ENCODE results near the gene PTGIS.

Gene PTGIS

DNA sequence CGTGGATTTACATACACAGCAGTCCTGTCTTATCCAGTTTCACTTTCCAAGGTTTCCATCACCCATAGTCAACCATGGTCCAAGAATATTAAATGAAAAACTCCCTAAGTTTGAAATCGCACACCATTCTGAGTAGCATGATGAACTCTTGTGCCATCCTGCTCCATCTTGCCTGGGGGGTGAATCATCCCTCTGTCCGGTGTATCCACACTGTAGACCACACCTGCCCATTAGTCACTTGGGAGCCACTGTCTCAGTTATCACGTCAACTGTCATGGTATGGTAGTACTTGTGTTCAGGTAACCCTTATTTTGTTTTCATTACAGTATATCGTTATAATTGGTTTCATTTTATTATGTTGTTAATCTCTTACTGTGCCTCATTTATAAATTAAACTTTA lies 38.5 kb downstream of the PTGIS start:
- no peak for DNase-seq (ENCODE audit: low read depth in 2 of 2)

DNA sequence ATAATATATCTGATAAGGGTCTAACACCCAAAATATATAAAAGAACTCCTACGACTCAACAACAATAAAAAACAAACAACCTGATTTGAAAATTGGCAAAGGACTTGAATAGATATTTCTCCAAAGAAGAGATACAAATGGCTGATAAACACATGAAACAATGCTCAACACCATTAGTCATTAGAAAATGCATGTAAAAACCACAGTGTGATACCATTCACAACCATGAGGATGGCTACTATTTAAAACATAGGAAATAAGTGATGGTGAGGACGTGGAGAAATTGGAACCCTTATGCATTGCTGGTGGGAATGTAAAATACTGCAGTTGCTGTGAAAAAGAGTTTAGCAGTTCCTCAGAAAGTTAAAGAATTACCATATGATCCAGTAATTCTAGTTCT lies 41.4 kb downstream of the PTGIS start:
- no peak for DNase-seq (ENCODE audit: low read depth in 2 of 2)

DNA sequence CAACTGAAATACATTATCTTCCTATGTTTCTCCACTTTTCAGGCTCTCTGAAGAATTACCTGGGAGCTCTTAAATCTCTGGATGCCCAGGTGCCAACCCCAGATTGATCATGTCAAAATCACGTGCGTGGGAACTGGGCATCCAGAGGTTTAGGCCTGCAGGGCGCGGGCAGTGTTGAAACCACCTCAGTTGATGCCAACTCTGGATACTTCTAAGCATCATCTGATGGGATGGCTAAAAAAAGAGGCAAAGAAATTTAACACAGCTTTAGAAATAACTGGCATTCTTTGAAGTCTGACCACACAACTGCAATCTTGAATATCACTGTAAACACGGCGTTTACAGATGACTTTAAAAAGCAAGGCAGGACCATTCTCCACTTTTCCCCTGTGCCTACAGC lies 41.9 kb downstream of the PTGIS start:
- DNase-seq (ENCODE audit: low read depth in 2 of 2): no peak

DNA sequence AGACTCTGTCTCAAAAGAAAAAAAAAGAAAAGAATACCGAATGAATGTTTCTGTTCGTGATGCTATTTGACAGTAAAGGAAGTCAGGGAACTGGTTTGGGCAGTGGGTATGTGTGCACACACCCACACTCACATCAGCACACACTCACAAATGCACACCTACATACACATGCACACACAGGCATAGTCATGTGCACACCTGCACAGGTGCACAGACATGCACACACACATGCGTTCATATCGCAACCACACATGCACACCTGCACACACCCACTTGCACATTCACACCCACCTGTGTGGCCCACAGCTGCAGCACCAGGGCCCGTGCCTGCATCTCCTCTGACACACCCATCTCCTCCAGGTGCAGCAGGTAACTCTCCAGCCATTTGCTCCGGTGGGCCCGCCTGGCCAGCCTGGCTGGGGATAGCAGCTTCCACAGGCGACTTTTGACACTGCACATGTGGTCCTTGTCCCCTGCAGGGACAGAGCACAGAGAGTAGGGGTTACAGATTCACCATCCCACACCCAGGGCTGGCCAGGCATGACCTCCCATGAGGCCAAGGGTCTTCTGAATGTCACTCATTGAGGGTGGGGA lies 44.1 kb downstream of the PTGIS start:
- no peak for DNase-seq (ENCODE audit: low read depth in 2 of 2)

DNA sequence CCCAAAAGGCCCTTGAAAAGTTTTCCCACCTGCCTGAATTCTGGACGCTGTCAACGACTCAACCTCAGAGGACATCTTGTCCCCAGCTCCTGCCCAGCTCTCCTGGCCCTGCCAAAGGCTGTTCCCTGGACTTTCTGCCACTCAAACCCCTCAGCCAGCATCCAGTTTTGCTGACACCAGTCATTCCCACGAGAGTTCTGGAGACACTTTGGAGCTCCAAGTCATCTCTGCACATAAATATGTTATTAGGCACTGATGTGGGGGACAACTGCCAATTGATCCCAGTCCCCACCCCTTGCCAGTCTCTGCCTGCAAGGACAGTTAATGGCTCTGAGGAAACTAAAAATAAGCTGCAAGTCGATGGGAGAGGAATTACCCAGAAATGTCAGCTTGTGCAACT lies 46.6 kb downstream of the PTGIS start:
- DNase-seq (ENCODE audit: low read depth in 2 of 2): no peak

DNA sequence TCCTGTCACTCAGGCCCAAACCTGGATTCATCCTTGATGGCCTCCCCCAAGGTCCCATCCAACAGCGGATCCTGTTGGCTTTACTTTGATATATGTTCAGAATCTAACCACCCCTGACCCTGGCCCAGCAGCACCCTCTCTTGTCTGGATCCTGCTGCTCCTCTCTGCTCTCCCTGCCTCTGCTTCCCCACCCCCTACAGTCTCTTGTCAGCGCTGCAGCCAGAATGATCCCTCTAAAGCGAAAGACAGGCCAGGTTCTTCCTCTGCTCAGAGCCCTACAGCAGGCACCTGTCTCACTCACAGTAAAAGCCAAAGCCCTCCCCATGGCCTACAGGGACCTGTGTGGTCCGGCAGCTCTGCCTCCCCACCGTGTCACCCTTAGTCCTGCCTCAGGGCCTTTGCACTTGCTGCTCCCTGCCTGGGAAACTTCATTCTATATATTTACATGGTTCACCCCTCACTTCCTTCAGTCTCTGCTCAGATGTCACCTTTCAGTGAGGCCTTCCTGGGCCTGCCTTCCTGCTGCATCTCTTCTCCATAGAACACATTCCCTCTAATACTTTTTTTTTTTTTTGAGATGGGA lies 48.1 kb downstream of the PTGIS start:
- no peak for DNase-seq (ENCODE audit: low read depth in 2 of 2)

DNA sequence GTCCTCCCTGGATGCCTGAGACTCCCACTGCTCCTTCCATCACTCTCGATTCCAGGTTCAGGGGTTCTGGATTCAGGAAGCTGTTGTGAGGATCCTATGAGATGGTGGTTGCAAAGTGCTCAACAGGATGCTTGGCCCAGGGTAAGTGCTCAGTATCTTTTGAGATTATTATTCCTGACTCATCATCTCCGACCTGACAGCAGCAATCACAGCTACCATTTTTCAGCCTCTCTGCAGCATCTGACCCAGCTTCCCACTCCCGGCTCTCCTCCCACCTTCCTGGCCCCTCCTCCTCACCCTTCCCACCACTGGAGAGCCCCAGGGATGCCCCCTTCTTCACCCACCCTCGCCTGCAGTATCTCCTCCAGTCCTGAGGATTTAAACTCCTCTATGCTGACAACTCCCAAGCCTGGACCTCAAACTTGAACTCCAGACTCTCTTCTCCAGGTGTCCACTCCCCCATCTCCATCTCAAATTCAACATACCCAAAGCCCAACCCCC lies 48.7 kb downstream of the PTGIS start:
- DNase-seq (ENCODE audit: low read depth in 2 of 2): no peak

DNA sequence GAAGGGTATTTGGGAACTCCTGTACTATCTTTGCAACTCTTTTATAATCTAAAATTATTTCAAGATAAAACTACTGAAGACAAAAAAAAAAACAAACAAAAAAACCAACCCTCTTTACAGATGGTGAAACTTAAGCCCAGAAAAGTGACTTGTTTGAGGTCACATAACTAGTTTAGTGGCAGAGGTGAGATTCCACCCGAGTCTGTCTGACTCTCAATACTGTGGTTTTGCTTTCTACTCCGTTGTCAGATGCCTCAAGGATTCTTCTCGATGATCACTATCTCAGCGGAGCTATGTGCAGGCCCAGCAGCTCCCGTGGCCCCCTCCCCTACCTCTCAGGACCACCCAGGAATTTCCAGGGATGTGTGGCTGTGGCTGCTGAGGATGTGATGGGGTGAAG lies 49.4 kb downstream of the PTGIS start:
- no peak for DNase-seq (ENCODE audit: low read depth in 2 of 2)

DNA sequence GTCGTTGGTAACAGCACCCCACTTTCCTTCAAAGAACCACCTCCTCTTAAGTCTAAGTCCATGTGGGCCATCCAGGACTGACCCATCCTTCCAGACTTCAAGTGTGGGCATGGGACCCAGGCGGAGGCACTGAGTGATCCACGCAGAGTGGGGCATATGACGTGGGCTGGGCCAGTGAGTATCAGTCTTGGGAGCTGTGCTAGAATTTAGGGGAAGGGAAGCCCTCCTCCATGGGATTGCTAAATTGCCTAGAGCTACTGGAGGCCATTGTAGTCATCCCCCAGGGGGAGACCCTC lies 50.2 kb downstream of the PTGIS start:
- no peak for DNase-seq (ENCODE audit: low read depth in 2 of 2)

DNA sequence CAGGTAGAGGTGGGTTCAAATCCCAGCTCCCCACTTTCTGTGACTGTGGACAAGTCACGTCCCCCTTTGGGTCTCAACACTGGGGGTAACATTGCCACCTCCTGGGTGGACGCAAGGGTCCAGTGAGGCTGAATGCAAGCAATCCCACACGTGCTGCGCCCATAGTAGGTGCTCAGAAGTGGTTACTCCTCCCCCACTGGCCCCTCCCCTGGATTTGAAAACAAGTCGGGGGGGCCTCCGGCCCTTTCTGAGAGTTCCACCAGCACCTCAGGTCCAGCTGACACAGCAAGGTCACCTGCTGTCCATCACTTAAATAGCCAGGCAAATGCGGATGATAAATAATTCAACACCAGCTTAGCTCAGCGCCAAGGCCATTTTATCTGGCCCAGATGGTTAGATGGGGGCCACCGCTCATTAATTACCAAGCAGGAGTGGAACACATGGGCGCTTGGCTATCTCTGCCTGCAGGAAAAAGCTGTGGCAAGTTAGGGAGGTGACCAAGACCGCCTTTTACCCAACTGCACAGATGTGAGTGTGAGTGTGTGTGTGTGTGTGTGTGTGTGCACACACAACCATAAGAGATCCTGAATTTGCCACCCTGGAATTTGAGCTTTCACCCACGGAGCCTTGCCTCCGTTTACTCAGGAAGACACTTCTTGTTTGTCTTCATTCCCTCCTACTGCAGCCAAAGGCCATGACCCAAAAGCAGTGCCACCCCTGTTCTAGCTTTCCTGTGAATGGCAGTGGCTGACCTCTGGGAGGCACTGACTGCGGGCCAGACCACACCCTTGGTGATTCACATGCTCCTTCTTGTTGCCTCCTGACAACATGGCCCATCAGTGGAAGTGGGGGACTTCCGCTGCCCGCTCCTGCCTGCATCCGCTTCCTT lies 50.8 kb downstream of the PTGIS start:
- no peak for DNase-seq (ENCODE audit: low read depth in 2 of 2)

DNA sequence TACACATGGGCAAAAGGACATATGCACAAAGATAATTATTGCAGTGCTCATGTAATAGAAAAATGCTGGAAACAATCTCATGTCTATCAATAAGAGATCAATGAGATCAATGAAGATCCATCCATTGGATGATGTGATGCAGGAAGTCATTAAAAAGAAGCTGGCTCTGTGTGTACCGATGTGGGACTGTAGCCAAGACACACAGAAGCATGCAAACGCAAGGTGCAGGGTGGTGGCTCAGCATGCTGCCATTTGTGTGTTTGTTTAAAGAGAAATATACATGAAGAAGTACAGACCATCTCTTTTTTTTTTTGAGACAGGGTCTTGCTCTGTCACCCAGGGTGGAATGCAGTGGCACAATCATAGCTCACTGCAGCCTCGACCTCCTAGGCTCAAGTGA lies 52.4 kb downstream of the PTGIS start:
- no peak for DNase-seq (ENCODE audit: low read depth in 2 of 2)

DNA sequence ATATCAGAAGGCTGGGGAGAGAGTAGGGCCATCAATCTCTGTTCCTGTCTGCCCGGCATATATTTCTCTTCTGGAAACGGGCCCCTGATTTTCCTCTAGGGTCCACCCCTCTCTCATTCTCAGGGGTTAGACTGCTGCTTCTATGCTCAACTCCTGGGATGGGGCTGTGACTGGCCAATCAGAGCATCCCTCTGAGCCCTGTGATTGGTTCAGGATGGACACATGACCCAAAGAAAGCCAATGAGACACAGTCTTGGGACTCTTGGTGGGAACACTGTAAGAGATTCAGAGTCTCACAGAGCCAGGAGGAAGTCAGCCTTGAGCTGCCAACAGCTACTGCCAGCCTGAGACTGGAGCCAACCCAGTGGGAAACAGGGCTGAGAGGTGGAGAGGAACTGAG lies 54.4 kb downstream of the PTGIS start:
- no peak for DNase-seq (ENCODE audit: low read depth in 2 of 2)

DNA sequence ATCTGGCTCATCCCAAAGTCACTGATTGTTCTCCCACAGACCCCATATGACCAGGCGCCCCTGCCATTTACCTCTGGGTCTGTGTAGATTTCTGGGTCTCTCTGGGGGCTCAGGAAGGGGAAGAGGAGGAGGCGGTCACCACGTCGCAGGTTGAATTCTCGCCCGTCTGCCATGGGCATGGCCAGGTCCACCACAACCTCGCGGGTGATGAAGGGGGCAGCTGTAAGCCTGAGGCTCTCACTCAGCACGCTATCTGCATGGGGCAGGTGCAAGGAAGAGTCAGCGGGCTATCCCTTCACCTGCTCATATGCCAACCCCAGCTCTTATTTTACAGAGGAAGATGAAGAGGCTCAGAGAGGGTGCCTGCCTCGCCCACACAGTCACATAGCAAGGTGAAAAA lies 54.9 kb downstream of the PTGIS start:
- DNase-seq (ENCODE audit: low read depth in 2 of 2): no peak

DNA sequence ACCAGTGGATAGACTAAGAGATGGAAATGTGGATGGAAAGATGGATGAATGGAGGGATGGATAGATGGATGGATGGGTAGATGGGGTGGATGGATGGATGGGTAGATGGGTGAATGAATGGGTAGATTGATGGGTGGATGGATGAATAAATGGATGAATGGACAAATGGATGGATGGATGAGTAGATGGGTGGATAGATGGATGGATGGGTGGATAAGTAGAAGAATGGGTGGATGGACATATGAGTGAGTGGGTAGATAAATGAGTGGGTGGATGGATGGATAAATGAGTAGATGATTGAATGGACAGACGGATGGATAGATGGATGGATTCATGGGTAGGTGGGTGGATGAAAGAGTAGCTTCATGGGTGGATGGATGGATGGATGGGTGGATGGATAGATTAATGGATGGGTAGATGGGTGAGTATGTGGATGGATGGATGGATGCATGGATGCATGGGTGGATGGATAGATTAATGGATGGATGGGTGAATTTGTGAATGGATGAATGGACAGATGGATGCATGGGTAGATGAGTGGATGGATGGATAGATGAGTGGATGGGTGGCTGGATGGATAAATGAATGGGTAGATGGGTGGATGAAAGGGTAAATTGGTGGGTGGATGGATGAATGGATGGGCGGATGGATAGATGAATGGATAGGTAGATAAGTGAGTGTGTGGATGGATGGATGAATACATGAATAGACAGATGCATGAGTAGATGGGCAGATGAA lies 56.0 kb downstream of the PTGIS start:
- no peak for DNase-seq (ENCODE audit: low read depth in 2 of 2)

DNA sequence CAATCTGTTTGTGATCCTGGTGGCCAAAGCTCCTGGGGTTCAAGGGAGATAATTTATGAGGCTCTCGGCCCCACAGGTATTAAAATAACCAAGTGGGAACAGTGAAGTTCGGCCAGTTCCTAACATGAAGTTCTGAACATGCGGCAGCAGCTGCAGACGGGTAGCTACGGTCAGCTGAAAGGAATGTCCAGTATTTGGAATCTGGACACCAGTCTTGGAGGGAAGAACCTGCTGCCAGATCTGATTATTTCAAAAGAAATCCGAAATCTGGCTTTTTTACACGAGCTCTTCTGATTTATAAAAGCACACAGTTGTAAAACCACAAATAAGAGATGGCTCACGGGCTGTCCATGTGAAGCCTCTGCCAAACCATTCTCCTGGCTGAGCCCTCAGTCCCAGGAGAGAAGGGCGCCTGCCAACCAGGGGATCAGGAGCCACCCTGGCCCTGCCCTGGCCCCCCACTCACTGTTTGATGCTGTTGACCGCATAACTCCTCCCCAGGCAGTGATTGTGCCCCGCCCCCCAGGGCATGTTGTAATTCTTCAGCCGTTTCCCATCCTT lies 57.3 kb downstream of the PTGIS start:
- DNase-seq (ENCODE audit: low read depth in 2 of 2): no peak

DNA sequence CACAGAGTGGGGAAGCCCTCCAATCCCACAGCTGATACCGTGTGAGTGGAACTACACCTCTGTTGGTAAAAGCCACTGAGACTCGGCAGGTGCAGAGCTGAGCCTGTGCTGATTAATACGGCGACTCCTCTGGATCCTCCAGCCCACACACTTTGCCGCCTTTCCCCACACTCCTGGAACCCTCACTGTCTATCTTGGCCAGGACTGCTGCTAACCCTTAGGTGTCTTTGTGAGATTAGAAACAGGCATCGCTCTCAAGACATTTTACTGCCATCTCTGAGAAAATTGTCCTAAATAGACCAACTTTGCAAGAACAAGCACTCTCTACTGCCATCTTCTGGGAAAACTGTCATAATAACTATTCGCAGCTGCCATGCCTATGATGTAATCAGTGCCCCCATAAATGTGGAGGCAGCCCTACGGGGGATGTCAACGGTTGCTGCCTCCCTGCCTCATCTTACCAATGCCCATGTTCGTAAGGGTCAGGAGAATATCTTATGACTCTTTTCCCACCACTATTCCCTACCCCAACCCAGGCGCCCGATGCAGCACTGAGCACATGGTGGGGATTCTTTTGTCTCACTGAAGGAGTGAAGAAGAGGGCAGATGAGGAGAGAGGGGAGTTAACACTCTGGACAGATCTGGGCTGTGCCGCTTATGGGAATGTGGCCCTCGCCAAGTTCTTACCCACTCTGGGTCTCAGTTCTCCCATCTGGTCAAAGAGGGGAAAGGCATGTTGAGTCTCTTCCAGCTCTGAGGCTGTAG lies 59.3 kb downstream of the PTGIS start:
- DNase-seq (ENCODE audit: low read depth in 2 of 2): no peak

DNA sequence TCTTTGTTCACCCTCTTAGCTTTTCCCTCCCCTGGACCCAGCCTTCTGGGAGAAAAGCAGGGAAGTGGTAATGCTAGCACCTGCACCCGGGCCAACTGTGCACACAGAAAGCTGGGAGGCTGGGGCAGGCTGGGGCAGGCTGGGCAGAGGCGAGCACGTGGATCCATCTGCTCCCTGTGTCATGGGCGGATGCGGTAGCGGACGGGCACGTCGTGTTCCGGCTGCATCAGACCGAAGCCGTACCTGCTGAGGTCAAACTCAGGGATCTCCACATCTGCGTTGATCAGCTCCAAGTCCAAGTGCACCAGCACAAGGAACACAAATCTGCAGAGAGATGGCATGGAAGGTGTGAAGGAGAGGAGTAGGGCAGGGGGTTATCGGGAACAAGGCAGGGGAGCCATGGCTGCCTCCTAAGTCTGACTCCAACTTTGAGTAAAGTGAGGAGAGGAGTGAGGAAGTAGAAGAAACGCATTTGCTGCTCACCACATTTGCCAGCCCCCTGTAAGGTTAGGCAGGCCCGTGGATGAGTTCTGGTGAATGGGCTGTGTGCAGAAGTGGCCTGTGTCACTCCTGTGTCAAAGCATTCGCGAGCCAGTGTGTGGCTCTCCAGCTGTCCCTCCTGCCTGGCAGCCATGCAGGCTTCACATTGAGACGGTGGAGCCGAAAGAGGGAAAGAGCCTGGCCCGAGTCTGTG lies 60.0 kb downstream of the PTGIS start:
- DNase-seq (ENCODE audit: low read depth in 2 of 2): no peak

DNA sequence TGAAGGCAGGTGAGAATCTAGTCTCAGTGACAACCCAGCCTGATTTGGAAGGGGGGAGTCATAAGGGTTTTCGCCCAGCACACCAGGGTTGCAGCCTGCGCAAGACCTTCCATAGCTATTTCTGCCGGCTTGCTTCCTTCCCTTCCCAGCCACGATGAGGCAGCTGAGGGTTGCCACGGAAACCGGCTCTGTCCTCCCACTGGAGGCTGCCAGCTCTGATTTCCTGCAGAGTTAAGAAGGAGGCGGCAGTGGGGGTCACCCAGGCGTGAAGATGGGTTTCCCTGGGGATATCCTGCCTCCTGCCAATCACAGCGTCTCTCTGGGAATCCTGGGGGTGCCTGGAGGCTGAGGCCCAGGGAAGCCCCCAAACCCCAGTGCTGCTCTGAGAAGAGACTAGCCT lies 62.4 kb downstream of the PTGIS start:
- DNase-seq (ENCODE audit: low read depth in 2 of 2): no peak

DNA sequence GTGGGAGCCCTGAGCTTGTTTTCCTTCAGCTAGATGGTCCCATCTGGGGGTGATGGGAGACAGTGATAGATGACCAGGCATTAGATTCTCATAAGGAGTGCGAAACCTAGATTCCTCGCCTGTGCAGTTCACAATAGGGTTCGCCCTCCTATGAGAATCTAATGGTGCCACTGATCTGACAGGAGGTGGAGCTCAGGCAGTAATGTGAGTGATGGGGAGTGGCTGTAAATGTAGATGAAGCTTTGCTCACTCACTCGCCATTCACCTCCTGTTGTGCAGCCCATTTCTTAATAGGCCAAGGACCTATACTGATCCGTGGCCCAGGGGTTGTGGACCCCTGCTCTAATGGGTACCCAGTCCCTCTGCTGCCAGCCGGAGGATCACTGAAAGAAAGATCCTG lies 64.8 kb downstream of the PTGIS start:
- DNase-seq (ENCODE audit: low read depth in 2 of 2): no peak

DNA sequence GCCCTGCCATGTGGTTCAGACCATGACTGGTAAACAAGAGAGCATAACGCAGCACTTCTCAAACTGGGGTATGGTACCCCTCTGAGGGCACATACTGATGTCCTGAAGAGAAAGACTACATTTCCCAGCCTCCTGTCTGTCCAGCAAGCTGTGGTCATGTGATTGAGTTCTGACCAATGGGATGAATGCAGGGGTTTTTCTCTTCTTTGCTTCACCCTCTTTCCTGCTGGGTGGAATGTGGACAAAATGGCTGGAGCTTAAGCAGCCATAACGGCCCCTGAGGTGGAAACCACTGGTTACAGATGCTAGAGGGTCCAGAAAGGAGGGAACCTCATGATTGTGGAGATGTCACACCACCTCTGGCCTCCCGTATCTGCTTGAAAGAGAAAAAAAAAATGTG lies 66.0 kb downstream of the PTGIS start:
- DNase-seq (ENCODE audit: low read depth in 2 of 2): no peak

DNA sequence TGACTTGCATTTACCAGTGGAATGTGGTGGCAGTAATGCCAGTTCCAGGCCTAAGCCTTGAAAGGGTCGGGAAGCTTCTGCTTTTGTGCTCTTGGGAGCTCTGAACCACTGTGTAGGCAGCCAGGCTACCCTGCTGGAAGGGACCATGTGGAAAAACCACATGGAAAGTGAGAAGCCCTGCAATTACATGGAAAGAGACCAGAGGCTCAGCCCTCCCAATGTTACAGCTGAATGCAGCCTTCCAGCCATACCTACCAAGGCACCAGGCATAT lies 70.6 kb downstream of the PTGIS start:
- DNase-seq (ENCODE audit: low read depth in 2 of 2): no peak

All from stimulated activated CD4-positive, alpha-beta T cell treated with anti-CD3 and anti-CD28 coated beads, Interleukin-4, amount 100 ng/mL, for 48 hours (primary cell).